Measurements from ENCODE around the gene E2F2. TPM values are rescaled to one million over a fixed set of nuclear protein-coding genes. Genes with fewer than 3 reads are reported as not detected.

E2F2 gene
- total and polyA plus RNA-seq, 2 experiments from 2014 or later: 0.85 to 1.2 TPM

GRCh38 chr1:23527366-23527765 lies 3.7 kb downstream of the E2F2 start:
- peaks cover 26% of the 10 kb centered on the region for H3K4me1 ChIP-seq (ENCODE audit: insufficient read depth)

DNA sequence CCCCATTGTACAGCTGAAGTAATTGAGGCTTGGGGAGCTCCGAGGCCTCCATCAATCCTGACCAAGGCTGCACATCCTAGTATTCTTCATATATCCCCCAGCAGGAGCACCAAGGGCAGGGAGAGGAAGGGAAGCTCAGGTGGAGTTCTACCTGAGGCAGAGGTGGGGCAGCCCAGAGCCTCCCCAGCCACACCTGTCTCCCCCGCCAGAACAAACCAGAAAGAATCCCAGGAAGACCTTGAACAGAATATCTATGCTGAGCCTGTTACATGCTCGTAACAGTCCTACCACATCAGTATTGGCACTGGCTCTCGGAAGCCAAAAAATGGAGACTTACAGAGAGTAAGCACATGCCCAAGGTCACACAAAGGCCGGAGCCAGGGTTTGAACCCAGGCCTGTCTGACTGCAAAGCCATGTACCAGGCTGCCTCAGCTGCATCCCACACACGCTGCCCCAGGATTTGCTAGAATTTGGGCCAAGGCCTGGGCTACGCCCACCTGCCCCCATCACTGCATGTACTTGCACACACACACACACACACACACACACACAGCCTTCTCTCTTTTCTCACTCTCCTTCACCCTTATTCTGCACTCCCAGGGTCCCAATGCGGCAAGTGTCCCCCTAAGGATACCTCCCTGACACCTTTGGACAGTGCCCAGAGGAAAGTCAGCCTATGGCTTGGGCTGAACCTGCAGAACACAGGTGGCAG lies 4.5 kb downstream of the E2F2 start:
- no peak overlapping the region for H3K4me2 ChIP-seq
- no peaks in the 10 kb centered on the region for H3K27me3 ChIP-seq
- H3K79me2 ChIP-seq: no peaks in the 10 kb centered on the region
- TF ChIP-seq, protein P1, sequence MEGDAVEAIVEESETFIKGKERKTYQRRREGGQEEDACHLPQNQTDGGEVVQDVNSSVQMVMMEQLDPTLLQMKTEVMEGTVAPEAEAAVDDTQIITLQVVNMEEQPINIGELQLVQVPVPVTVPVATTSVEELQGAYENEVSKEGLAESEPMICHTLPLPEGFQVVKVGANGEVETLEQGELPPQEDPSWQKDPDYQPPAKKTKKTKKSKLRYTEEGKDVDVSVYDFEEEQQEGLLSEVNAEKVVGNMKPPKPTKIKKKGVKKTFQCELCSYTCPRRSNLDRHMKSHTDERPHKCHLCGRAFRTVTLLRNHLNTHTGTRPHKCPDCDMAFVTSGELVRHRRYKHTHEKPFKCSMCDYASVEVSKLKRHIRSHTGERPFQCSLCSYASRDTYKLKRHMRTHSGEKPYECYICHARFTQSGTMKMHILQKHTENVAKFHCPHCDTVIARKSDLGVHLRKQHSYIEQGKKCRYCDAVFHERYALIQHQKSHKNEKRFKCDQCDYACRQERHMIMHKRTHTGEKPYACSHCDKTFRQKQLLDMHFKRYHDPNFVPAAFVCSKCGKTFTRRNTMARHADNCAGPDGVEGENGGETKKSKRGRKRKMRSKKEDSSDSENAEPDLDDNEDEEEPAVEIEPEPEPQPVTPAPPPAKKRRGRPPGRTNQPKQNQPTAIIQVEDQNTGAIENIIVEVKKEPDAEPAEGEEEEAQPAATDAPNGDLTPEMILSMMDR (IDR thresholded peaks at IDR 0.05; ENCODE audit: poor library complexity): no peak
- TF ChIP-seq EZH2phosphoT487 (IDR thresholded peaks at IDR 0.05; ENCODE audit: low read depth, severe bottlenecking, unreplicated experiment) (no peak), EZH2 (IDR thresholded peaks at IDR 0.05; ENCODE audit: borderline replicate concordance) (no peak)
- H3K9me2 ChIP-seq (replicated peaks; ENCODE audit: insufficient read depth): no peaks in the 10 kb centered on the region
- no peaks in the 10 kb centered on the region for H3K9me3 ChIP-seq (ENCODE audit: low read depth)
- H3K4me1 ChIP-seq (ENCODE audit: insufficient read depth): peaks cover 23% of the 10 kb centered on the region
- 96% methylated on average over 8 of the region's 8 CpGs for WGBS (ENCODE audit: low lambda C conversion rate, missing lambda C conversion rate)
- H3K4me3 ChIP-seq: no peak overlapping the region
- DNase-seq (ENCODE audit: low spot score): no peak
- no peak overlapping the region for H3K27ac ChIP-seq
- no peaks in the 10 kb centered on the region for H4K20me1 ChIP-seq (ENCODE audit: insufficient read depth, poor library complexity, severe bottlenecking)
- no peaks in the 10 kb centered on the region for H3K36me3 ChIP-seq (replicated peaks; ENCODE audit: insufficient read depth, low read depth)
- H2AFZ ChIP-seq: no peak overlapping the region

More at GRCh38 chr1:23527366-23527765, 3.7 kb downstream of the E2F2 start:
- DNase-seq (ENCODE audit: low spot score): no peak
- Histone ChIP-seq H3K4me2 (no peak overlapping the region), H3K27me3 (no peaks in the 10 kb centered on the region), H3K9me3 (ENCODE audit: low read depth) (no peaks in the 10 kb centered on the region), H3K36me3 (replicated peaks; ENCODE audit: insufficient read depth, low read depth) (no peaks in the 10 kb centered on the region), H3K4me3 (no peak overlapping the region), H2AFZ (no peak overlapping the region), H3K79me2 (no peaks in the 10 kb centered on the region), H3K27ac (no peak overlapping the region), H3K9me2 (replicated peaks; ENCODE audit: insufficient read depth) (no peaks in the 10 kb centered on the region), H4K20me1 (ENCODE audit: insufficient read depth, poor library complexity, severe bottlenecking) (no peaks in the 10 kb centered on the region)
- TF ChIP-seq EZH2 (IDR thresholded peaks at IDR 0.05; ENCODE audit: borderline replicate concordance) (no peak), EZH2phosphoT487 (IDR thresholded peaks at IDR 0.05; ENCODE audit: low read depth, severe bottlenecking, unreplicated experiment) (no peak)
- TF ChIP-seq, protein P1 (IDR thresholded peaks at IDR 0.05; ENCODE audit: poor library complexity): no peak
- WGBS (ENCODE audit: low lambda C conversion rate, missing lambda C conversion rate): 95% methylated on average over 7 of the region's 7 CpGs

GRCh38 chr1:23525558-23526250 lies 5.3 kb downstream of the E2F2 start:
- H3K4me3 ChIP-seq: no peak overlapping the region
- H3K36me3 ChIP-seq (replicated peaks; ENCODE audit: insufficient read depth, low read depth): no peaks in the 10 kb centered on the region
- H3K27me3 ChIP-seq: no peaks in the 10 kb centered on the region
- 83% methylated on average over 5 of the region's 5 CpGs for WGBS (ENCODE audit: low lambda C conversion rate, missing lambda C conversion rate)
- H4K20me1 ChIP-seq (ENCODE audit: insufficient read depth, poor library complexity, severe bottlenecking): no peaks in the 10 kb centered on the region
- peaks cover 19% of the 10 kb centered on the region for H3K4me1 ChIP-seq (ENCODE audit: insufficient read depth)
- H2AFZ ChIP-seq: no peak overlapping the region
- H3K79me2 ChIP-seq: no peaks in the 10 kb centered on the region
- no peak for DNase-seq (ENCODE audit: low spot score)
- no peak overlapping the region for H3K27ac ChIP-seq
- H3K9me3 ChIP-seq (ENCODE audit: low read depth): no peaks in the 10 kb centered on the region
- H3K4me2 ChIP-seq: no peak overlapping the region
- H3K9me2 ChIP-seq (replicated peaks; ENCODE audit: insufficient read depth): no peaks in the 10 kb centered on the region
- TF ChIP-seq EZH2phosphoT487 (IDR thresholded peaks at IDR 0.05; ENCODE audit: low read depth, severe bottlenecking, unreplicated experiment): no peak
- TF ChIP-seq, protein P1 (IDR thresholded peaks at IDR 0.05; ENCODE audit: poor library complexity): no peak
- no peak for TF ChIP-seq EZH2 (IDR thresholded peaks at IDR 0.05; ENCODE audit: borderline replicate concordance)
